Measurements from ENCODE around the gene SUPV3L1. TPM values are rescaled to one million over a fixed set of nuclear protein-coding genes. Genes with fewer than 3 reads are reported as not detected.

Gene SUPV3L1
- total RNA-seq, 1 donor from 2014 or later, result 36.6 TPM

DNA sequence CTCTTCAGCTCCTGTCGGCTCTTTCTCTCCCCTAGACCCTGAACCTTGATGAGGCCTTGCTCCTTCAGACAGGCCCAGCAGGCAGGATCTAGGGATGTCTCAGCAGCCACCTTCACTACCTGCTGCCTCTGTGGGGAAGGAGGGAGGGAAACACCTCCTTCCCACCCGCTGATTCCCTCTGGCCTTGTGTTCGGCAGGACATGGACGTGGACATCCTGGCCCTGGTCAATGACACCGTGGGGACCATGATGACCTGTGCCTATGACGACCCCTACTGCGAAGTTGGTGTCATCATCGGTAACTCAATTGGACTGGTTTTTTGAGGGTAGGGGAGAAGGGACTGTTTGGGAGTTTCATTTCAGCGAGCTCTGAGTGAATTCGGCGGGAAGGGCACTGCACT is 60.4 kb downstream of the SUPV3L1 start:
- H3K36me3 Mint-ChIP-seq, result no peaks in the 10 kb centered on the region
- no peaks in the 10 kb centered on the region for H3K9me3 Mint-ChIP-seq
- H3K27ac Mint-ChIP-seq, result no peak overlapping the region
- H3K27me3 Mint-ChIP-seq, result peaks cover 5% of the 10 kb centered on the region
- TF ChIP-seq, protein P1, sequence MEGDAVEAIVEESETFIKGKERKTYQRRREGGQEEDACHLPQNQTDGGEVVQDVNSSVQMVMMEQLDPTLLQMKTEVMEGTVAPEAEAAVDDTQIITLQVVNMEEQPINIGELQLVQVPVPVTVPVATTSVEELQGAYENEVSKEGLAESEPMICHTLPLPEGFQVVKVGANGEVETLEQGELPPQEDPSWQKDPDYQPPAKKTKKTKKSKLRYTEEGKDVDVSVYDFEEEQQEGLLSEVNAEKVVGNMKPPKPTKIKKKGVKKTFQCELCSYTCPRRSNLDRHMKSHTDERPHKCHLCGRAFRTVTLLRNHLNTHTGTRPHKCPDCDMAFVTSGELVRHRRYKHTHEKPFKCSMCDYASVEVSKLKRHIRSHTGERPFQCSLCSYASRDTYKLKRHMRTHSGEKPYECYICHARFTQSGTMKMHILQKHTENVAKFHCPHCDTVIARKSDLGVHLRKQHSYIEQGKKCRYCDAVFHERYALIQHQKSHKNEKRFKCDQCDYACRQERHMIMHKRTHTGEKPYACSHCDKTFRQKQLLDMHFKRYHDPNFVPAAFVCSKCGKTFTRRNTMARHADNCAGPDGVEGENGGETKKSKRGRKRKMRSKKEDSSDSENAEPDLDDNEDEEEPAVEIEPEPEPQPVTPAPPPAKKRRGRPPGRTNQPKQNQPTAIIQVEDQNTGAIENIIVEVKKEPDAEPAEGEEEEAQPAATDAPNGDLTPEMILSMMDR (conservative IDR thresholded peaks at IDR 0.05), result no peak
- no peak overlapping the region for H3K4me3 Mint-ChIP-seq
- no peaks in the 10 kb centered on the region for H3K4me1 Mint-ChIP-seq (ENCODE audit: unreplicated experiment)
- DNase-seq (ENCODE audit: extremely low spot score, unreplicated experiment), result no peak

GRCh38 chr10:69241575-69241974 is 61.5 kb downstream of the SUPV3L1 start:
- no peak overlapping the region for H3K4me3 Mint-ChIP-seq
- TF ChIP-seq, protein P1 (conservative IDR thresholded peaks at IDR 0.05), result no peak
- H3K9me3 Mint-ChIP-seq, result no peaks in the 10 kb centered on the region
- no peaks in the 10 kb centered on the region for H3K36me3 Mint-ChIP-seq
- H3K27me3 Mint-ChIP-seq, result peaks cover 5% of the 10 kb centered on the region
- no peak for DNase-seq (ENCODE audit: extremely low spot score, unreplicated experiment)
- H3K27ac Mint-ChIP-seq, result no peak overlapping the region
- no peaks in the 10 kb centered on the region for H3K4me1 Mint-ChIP-seq (ENCODE audit: unreplicated experiment)

DNA sequence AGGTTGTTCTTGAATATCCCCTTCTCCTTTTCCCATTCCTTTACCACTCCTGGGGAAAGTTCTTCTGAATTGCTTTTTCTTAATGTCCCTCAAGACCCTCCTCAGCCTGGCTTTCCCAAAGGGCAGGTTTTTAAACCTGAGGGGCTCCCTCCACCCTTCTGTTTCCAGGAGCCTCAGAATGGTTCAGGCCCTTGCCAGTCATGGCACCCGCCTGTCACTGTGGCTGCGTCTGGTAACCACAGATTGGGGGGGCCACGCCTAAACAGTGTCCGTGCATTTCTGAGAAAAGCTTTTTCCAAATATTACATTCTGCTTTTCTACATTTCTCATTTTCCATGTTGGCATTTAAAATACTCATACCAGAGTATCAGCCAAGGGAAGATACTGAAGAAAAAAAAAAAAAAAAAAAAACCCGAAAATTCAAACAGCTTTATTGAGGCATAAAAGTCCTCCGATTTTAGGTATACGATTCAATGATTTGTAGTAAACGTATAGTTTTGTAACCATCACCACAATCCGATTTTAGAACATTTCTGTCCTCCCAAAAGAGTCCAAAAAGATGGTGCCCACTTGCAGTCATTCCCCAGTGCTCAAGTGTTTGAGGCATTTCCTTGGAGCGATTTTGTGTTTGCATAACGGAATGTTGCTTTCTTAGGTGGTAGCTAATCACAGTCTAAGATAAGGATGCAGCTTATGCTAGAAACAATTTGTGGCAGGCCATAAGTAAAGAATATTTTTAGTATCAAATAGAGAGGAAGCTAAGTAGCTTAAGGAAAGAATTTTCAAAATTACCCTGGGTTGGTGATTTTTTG is 62.2 kb downstream of the SUPV3L1 start:
- no peak overlapping the region for H3K4me3 Mint-ChIP-seq
- no peaks in the 10 kb centered on the region for H3K36me3 Mint-ChIP-seq
- DNase-seq (ENCODE audit: extremely low spot score, unreplicated experiment), result no peak
- H3K9me3 Mint-ChIP-seq, result no peaks in the 10 kb centered on the region
- H3K27me3 Mint-ChIP-seq, result peaks cover 5% of the 10 kb centered on the region
- no peak overlapping the region for H3K27ac Mint-ChIP-seq
- TF ChIP-seq, protein P1 (conservative IDR thresholded peaks at IDR 0.05), result no peak
- H3K4me1 Mint-ChIP-seq (ENCODE audit: unreplicated experiment), result no peaks in the 10 kb centered on the region

DNA sequence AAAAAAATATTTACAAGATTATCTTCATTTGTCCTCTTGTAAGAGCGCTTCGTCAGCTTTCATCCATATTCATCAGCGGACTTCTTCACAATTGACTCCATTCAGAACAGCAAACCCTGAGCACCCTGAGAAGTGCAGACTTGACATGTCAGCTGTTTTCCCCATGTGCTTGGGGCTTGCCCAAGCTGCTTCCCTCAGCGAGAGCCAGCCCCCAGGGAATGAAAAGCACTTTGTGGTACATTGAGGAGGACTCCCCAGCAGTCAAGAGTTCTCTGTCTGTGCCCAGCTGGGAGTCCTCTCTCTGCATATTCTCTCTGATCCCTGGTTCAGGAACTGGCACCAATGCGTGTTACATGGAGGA is 62.8 kb downstream of the SUPV3L1 start:
- DNase-seq (ENCODE audit: extremely low spot score, unreplicated experiment), result no peak
- Mint-ChIP-seq H3K4me3 (no peak overlapping the region), H3K4me1 (ENCODE audit: unreplicated experiment) (no peaks in the 10 kb centered on the region), H3K27me3 (no peaks in the 10 kb centered on the region), H3K9me3 (no peaks in the 10 kb centered on the region), H3K36me3 (no peaks in the 10 kb centered on the region), H3K27ac (no peak overlapping the region)
- TF ChIP-seq, protein P1 (conservative IDR thresholded peaks at IDR 0.05), result no peak

- Mint-ChIP-seq H3K4me3 (no peak overlapping the region), H3K27me3 (no peaks in the 10 kb centered on the region), H3K4me1 (ENCODE audit: unreplicated experiment) (no peaks in the 10 kb centered on the region), H3K27ac (no peak overlapping the region), H3K36me3 (no peaks in the 10 kb centered on the region), H3K9me3 (no peaks in the 10 kb centered on the region)
- DNase-seq (ENCODE audit: extremely low spot score, unreplicated experiment), result no peak
- TF ChIP-seq, protein P1 (conservative IDR thresholded peaks at IDR 0.05), result no peak
Observed at GRCh38 chr10:69243817-69244216, 63.8 kb downstream of the SUPV3L1 start.
